Body of pancreas (tissue), 4 donors: ENCODE measurements around the gene LIN52.

ENCODE experiments used
- CTCF ChIP-seq, 7 experiments: fragments of 450-650 bp in 4 of 7; fragments of 200-600 bp in 3 of 7; sonication (generic) in 3 of 7; IDR thresholded peaks; one replicate each; pipeline ENCODE4 v1.5.1; 2016 to 2019; ENCODE audit warnings: antibody characterized with exemption in 7 of 7
- POLR2A ChIP-seq, 3 donors: fragments of 450-650 bp; IDR thresholded peaks; one replicate each; pipeline ENCODE4 v1.6.1; 2016; ENCODE audit warnings: antibody characterized with exemption in 3 of 3, mild to moderate bottlenecking in 2 of 3

GRCh38 chr14:74237441-74237840, 152.7 kb downstream of the LIN52 start:
- TF ChIP-seq CTCF (IDR thresholded peaks at IDR 0.05) (no peak), POLR2A (IDR thresholded peaks at IDR 0.05) (no peak)
